NCI-H774 (cell line): Measurements from ENCODE around the gene ENTPD2.
A peak's percentile ranks its signal among the peaks of the same experiment; 100 is the strongest.

ENCODE experiments used
- DNase-seq: peaks from one replicate; lab custom pipeline; 2025; lab: John Stamatoyannopoulos, UW

Gene ENTPD2

DNA sequence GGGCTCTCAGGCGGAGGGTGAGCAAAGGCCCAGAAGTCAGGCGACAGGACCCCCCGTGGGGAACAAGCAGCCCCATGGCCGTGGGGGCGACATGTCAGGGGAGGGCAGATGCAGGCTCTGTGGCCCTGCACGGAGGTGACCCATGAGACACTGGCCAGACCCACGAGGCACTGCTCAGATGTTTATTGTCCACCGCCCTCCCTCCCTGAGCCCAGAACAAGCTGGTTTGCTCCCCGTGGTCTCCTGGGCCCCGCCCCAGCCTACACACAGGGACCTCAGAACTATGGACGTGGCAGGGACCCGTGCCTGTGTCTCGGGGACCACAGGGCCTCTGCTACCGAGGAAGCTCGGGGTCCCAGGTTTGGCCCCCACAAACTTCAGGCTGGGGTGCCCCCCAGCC lies 23.9 kb downstream of the ENTPD2 start:
- no peak for DNase-seq

DNA sequence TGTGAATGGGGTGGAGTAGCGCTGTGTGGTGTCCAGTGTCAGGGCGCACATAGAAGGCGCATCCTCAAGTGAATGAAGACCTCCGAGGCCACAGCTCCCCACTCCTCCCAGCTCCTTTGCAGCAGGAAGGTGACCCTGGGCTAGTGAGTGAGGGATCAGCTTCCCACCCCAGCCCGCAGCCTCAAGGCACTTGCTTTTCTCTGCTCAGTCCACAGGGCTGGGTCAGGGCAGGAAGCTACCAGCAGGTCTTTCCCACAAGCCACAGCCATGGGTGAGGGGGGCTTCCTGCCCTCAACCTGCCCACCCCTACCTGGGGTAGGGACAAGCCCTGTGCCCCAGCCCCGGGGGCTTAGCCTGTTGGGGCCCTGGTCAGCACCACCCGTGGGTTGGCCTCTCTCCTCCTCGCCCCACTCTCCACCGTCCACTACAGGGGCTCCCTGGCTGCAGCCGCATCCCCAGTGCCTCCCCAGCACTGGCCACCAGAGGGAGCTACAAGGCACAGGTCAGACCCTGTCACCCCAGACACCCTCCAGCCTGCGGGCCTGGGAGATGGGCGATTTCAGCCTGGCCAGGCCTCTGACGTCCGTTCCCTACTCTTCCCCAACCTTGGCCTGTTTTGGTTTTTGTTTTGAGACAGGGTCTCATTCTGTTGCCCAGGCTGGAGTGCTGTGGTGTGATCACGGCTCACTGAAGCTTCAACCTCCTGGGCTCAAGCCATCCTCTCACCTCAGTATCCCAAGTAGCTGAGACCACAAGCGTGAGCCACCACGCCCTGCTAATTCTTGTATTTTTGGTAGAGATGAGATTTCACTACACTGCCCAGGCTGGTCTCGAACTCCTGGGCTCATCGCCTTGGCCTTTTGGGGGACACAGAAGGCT lies 24.6 kb downstream of the ENTPD2 start:
- peak; percentile 38 for DNase-seq

DNA sequence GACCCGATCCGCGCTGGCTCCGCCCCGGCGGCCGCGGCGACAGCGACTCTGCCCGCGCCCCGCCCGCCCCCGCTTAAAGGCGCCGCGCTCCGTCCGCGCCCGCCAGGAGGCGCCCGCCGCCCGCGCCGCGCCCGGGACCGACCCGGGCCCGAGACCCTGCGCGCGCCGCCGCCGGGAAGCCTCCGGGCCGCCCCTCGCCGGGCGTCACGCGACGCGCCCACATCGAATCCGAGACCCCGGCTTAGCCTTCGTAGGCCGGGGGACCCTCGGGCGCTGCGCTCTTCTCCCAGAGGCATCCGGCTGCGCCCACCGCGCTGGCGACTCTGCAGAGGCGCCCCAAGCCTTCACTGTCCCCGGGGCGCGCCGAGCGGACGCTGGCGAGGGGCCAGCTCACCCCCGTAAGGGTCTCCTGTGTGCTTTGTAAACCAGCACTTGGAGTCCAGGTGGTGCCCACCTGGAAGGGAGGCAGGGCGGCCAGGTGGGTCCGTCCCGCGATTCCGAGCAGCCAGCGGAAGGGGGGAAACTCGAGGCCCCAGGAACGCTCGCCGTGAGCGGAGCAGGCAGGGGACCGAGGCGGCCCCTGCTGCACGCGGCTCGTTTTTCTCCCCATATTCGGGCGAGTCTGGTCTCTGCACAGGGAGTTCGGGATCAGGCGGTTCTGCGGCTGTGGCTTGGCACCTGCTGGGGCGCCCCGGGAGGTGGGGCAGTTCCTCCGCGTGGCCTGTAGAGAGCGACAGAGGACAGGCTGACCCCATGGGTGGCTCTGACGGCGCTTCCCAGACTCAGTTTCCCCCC lies 25.4 kb downstream of the ENTPD2 start:
- DNase-seq, result peak; percentile 69

DNA sequence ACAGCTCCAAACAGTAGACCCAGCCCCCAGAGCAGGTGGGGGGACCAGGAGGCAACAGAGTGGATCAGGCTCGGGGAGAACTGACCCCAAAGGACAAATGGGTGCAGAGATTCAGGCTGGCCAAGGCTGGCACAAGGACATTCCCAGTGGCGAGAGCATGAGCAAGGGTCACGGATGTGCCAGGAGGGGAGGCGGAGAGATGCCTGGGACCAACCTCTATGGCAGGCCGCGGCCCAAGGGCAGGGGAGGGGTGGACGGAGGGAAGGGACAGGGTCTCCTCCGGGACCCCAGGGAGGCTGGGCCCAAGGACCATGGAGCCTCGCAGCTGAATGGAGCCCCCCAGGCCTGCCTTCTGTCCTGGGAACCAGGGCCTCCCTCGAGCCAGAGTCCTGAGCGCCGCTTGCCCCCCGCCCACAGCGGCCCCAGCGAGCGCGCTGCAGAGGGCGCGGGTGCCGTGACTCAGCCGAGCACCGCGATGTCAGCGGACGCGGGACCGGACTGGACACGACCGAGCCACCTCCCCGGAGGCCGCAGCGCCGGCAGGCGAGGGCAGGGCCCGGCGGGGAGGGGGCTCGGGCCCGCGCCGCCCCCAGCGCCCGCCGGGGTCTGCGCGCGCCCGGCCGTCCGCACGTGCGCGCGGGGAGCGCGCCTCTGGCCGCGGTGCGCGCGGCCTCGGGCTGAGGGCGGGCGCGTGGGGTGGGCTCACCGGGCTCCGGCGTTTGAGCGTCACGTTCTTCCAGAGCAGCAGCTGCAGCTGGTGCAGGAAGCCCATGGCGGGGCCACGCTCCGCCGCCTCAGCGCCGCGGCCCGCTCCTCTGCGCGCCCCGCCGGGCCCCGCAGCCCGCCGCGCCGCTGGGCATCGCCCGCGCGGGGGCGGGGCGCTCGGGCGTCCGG lies 26.2 kb downstream of the ENTPD2 start, which contains the start of gene ABCA2:
ABCA2 (minus strand) TSS at position 869 of the 894 bp plus-strand sequence; CDS start at position 772, 97 bp downstream.
- DNase-seq, result no peak

DNA sequence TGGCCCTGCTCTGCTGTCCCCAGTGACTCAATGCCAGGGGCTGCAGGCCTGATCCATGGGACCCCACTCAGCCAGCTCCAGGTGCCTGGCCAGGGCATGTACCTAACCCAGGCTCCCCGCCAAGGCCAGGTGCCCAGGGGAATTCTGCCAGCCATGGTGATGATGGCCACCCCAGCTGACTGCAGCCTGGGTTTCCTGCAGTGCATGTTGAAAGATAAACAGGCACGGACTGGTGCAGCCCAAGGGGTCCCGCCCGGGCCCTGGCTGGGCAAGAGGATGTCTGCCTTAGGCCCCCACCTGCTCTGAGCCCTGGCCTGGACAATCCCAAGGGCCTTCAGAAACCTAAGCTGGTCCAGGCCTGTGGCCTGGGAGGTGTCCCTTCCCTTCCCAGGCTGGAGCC lies 27.0 kb downstream of the ENTPD2 start:
- DNase-seq, result no peak

DNA sequence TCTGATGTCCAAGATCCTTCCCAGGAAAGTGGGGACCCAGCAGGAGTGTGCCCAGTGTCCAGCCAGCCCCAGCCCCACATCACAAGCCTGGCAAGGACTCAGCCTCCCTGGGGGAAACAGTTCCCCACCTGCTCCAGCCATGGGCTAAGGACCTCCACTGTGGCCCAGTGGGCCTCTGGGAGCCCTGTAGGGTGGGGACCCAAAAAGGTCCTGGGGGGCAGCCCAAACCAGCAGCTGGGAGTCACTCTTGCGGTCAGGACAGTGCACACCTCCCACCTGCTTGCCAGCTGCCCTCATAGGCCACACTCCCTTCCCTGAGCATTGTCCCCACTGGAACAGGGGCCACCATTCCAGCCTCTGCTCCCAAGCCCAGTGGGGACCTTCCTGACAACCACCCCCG lies 27.5 kb downstream of the ENTPD2 start:
- no peak for DNase-seq

DNA sequence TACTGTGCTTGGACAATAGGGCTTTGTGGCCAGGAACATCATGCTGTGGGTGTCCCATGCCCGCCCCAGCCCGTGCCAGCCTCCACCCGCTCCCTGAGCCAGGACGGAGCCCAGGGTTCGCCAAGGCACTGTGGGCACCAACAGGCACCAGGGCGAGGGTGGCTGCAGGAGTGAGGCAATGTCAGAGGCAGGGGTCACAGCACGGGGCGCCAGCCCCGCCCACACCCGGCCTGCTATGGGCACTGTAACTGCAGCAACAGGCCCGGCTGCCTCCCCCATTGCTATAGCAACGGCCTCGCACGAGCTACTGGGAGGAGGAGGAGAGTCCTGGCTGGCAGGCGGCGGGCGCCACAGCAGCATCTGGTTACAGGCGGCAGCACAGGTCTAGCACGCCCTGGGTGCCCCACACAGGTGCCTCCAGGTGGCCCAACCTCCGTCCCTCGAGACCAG lies 28.3 kb downstream of the ENTPD2 start:
- peak; percentile 80 for DNase-seq

DNA sequence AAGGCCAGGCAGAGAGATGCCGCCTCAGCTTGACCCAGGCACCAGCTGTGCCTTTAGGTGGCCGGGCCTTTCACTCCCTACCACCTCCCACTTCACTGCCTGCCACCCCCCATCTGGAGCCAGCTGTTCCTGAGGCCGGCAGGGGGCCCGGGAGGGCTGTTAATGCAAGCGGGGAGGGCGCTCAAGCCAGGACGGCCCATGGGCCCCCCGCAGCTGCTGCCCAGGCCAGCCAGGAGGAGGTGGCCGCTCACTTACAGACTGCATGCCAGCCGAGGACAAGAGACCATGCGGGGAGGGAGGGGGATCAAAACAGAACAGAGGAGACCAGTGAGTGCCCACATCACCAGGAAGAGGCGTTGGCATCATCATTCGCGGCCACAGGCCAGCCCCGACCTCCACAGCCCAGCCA lies 30.3 kb downstream of the ENTPD2 start:
- no peak for DNase-seq

DNA sequence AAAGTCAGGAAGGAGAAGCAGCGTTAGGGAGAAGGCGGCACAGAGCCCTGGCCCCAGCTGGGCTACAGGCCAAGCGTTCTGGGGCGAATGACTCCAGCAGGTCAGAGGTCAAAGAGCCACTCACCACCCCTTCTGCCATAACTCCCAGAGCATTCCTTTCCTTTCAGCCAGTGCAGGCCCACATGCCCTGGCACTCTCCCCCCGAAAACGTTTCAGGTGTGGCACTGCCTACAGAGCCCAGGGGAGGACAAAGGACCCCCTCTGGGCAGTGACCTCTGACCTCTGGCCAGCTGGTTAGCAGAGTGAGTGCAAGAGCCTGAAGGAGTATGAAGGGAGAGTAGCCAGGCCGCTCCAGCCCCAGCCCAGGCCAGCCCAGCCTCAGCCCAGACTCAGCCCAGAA lies 30.7 kb downstream of the ENTPD2 start:
- no peak for DNase-seq

DNA sequence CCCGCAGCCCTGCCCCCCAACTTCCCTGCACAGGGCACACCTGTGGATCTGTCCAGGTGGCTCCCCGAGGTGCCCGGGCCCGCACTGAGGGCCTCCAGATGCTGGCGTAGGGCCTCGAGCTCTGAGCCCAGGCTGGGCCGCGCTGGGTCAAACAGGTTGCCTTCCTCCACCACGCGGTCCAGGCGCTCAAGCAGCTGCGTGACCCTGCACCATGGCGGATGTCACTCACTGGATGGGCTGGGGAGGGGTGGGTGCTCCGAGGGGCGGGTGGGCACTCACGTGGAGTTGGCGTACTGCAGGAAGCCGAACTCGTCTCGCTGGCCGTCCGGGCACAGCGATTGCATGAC lies 31.2 kb downstream of the ENTPD2 start:
- DNase-seq, result no peak

DNA sequence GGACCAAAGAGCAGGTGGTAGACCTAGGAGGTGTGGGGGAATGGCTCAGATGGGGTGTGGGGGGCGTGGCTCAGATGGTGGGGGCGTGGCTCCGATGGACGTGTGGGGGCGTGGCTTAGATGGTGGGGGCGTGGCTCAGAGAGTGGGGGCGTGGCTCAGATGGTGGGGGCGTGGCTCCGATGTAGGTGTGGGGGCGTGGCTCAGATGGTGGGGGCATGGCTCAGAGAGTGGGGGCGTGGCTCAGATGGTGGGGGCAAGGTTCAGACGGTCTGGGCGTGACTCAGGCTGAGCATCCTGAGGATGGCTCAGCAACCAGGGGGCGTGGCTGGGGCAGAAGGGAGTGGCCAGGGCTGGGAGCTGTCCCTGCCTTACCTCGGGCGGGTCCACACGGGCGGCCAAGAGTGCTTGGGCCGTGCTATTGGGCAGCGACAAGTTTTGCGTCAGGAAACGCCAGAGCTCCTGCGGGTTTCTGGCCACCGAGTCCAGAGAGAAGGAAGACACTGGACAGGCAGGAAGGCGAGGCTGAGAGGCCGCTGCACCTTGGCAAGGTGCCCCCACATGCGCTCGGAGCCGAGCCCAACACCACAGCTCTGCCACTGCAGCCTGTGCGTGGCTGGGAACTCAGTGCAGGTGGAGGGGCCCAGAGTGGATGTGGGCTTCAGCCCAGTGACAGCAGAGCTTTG lies 31.7 kb downstream of the ENTPD2 start:
- peak; percentile 85 for DNase-seq

DNA sequence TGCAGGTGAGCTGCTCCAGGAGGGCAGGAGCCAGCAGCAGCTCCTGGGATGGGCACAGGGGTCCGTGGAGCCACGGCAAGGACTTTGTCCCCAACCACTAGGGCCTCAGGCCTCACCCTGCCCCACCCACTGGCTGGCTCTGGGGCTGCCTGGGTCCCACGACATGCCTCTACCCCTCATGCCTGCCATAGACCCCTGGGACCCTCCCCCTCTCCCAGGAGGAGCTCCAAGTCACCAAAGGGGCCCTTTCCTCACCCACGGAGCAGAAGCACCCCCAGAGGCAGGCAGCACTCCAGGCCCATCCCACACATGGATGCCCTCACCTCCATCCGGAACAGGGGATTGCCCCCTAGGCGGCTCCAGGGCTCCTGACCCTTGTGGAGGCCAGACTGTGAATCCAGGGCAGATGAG lies 32.3 kb downstream of the ENTPD2 start:
- DNase-seq, result no peak

DNA sequence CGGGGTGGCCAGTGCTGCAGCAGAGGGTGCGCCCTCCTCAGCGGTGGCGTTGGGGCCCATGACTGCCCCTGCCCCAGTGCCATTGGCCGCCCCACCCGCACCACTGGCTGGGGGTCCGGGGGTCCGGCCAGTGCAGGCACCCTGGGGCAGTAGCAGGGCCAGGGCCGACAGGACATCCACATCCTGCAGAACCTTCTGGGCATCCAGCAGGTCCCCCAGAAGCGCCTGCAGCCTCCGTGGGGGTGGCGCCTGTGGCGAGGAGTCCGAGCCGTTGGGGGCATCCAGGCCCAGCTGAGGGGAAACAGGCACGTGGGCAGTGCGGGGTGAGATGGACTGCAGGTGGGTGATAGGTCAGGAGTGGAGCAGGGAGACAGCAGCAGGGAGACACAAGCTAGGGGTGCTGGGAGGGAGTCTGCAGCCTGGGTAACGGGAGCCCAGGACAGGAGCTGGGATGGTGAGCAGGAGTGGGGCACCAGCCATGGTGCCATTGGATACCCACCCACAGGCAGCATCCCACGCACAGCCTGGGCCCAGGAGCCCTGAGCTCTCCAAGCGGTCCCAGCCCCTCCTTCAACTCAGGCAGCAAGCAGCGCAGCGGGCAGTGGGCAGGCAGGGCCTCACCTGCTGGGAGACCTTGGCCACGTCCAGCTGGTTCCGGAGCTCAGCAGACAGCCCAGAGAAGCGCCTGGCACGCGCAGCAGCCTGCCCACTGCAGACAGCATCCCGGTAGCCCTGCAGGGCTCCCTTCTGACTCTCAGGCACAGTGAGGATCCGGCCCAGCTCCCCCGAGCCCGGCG lies 32.9 kb downstream of the ENTPD2 start:
- no peak for DNase-seq

DNA sequence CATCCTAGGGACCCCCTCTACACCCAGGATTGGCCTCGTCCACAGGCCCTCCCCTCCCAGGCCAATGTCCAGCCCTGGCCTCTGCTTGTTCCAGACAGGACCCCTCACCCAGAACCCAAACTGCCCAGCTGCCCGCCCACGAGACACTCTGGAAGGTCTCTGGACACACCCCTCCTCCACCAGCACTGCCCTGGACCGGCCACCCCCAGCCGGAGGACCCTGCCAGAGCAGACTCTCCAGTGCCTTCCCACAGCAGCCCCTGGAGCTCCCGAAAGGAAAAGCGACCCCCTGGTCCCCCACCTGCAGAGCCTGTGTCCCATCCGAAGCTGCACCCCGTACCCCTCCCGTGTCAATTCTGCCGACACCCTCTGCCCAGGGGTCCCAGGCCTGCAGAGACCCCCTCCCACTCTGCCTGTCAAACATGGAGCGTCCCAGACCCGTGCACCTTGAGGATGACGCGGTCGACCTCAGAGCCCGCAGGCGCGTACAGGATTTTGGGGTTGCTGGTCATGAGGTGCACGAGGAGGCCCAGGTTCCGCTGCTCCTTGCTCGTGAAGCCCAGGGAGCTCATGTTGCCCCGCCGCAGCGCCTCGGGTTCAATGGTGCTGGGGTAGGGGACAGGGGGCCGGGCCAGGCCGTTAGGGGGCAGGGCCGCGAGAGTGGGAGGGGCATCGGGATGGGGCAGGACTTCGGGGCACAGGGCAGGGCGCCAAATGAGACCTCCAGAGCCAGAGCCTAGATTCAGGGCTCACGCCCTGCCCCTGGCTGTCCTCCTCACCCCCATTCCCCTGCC lies 33.8 kb downstream of the ENTPD2 start:
- DNase-seq, result no peak

DNA sequence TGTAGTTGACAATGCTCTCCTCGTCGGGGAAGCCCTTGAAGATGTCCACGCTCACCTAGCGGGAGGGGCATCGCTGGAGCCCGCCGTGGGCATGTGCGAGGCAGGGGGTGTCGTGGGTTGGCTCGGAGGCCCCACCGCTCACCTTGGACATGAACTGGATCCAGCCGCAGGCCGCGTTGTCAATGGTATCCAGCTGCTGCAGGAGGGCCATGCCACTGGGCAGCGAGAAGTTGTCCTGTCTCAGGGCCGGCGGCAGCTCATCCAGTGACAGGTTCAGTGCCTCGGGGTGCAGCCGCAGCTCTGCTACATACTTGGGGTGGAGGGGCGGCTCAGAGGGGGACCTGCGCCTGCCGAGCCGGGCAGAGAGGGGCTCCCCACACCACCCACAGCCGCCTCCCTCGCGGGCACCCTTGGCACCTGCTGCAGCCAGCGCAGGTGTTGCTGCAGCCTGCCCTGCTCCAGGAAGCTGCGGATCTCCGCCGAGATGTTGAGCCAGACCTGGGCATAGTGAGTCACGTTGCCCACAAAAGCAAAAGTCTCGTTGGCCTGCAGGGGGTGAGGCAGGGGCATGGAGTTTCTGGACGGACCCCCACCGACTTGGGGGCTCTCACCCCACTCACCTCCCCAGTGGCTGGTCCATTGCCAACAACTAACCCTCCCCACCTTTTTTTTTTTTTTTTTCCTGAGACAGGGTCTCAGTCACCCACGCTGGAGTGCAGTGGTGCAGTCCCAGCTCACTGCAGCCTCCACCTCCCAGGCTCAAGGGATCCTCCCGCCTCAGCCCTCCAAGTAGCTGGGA lies 34.9 kb downstream of the ENTPD2 start:
- DNase-seq, result no peak

DNA sequence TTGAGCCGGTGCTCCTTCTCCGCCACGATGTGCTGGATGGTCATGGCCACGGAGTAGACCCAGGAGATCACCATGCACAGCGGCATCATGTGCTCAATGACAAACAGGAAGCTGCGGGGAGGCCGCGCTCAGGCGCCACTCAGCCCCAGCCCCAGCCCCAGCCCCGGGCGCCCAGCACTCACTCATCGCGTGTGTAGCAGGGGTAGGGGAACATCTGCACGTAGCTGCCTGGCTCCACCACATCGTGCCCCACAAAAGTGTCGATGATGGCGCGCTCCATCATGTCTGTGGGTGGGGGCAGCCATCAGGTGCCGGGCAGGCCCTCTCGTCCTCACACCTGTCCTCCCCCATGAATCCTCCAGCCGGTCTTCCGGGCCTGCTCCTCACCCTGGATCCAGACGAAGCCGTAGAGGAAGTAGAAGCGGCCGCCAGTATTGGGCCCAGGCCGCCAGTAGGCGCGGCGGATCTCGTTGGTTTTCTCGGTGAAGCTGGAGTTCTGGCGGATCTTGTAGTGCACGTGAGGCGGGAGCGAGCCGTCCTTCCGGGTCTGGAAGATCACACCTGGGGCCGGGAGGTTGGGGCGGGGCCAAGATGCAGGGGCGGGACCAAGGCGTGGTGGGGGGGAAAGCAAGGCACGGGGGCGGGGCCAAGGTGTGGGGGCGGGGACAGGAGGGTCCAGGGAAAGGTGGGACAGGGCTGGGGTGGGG lies 35.9 kb downstream of the ENTPD2 start:
- DNase-seq, result no peak

DNA sequence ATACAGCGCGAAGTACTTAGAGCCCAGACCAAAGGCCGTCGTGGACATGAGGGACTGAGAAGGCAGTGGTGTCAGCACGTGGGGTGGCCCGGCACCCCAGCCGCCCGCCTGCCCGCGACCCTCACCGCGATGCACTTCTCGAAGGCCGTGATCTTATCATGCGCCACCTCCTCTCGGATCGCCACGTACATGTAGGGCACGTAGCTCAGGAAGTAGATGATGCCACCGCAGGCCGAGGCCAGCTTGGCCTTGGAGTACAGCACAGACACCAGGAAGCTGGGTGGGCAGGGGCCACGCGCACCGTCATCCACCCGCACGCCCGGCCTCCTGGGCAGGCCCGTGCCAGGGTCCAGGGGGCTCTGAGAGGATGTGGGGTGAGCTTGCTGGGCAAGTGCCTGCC lies 36.8 kb downstream of the ENTPD2 start:
- no peak for DNase-seq

DNA sequence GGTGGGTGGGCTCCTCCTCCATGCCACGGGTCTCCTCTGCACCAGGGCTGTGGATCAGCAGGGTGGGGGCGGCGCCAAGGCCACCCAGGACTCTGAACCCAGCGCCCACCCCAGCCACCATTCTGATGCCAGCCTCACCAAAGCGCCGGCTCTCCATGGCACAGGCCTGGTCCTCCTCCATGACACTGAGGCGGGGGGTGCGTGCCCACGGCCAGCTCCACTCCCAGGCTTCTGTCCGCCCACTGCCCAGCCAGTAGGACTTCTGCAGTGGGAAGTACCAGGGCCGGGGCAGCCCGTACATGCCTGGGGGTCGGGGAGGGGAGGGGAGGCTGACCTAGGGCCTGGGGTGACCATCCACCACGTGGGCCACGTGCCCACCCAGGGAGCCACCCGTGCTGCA lies 37.4 kb downstream of the ENTPD2 start:
- no peak for DNase-seq
